ENCODE data around the gene AKAP7.

Gene AKAP7

DNA sequence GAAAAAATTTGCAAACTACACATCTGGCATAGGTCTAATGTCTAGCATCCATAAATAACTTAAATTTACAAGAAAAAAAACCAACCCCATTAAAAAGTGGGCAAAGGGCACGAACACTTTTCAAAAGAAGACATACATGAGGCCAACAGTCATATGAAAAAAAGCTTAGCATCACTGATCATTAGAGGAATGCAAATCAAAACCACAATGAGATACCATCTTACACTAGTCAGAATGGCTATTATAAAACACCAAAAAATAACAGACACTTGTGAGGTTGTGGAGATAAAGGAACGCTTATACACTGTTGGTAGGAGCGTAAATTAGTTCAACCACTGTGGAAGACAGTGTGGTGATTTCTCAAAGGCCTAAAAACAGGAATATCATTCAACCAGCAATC is 38.5 kb upstream of the AKAP7 start (continued):
- TF ChIP-seq, protein P1, sequence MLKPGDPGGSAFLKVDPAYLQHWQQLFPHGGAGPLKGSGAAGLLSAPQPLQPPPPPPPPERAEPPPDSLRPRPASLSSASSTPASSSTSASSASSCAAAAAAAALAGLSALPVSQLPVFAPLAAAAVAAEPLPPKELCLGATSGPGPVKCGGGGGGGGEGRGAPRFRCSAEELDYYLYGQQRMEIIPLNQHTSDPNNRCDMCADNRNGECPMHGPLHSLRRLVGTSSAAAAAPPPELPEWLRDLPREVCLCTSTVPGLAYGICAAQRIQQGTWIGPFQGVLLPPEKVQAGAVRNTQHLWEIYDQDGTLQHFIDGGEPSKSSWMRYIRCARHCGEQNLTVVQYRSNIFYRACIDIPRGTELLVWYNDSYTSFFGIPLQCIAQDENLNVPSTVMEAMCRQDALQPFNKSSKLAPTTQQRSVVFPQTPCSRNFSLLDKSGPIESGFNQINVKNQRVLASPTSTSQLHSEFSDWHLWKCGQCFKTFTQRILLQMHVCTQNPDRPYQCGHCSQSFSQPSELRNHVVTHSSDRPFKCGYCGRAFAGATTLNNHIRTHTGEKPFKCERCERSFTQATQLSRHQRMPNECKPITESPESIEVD (tag by site-specific recombination; IDR thresholded peaks at IDR 0.05), result no peak
- no peak for TF ChIP-seq TCF7L2 (IDR thresholded peaks at IDR 0.05; ENCODE audit: borderline replicate concordance, low read depth, low read length)
- TF ChIP-seq REPIN1 (tag by site-specific recombination; IDR thresholded peaks at IDR 0.05; ENCODE audit: low read depth), result no peak
- TF ChIP-seq HOXC10 (CRISPR knock-in tag; IDR thresholded peaks at IDR 0.05), result no peak

DNA sequence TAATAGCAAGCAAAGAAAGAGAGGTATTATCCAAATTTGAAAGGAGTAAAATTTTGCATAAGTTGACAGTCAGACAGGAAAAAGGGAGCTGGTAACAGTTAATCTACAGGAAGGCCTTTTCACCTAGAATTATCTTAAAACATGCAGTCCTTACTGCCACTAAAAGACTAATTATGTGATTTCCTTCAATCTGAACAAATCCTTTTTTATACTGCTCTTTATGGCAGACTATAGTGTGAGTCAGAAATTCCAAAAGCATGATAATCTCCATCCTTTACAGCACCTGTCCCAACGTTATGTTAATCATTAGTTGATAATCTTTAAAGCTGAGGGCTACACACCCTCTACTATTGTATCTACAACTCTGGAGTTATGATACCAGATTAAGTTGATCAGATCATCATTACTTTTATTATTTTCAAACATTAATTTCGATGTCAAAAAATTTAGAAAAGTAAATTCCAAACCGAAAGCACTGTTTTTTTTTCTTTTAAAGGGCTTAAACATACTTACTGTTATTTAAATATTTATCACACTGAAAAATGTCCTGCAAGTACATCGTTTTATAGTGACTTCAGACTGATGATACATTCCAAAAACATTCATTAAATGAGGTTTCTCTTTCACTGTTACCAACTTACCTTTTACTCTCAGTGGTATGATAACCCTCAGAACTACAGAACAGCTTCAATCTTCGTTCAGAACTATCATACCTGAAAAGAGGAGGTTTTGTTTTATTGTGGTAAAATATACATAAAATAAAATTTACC is 33.2 kb upstream of the AKAP7 start:
- Histone ChIP-seq H3K9me3 (ENCODE audit: control insufficient read depth, insufficient read depth, low read depth, low read length) (no peaks in the 10 kb centered on the region), H3K4me3 (ENCODE audit: low read depth, low read length) (no peak overlapping the region), H3K27ac (ENCODE audit: extremely low read depth, low read depth, low read length) (no peak overlapping the region), H3K4me1 (ENCODE audit: control insufficient read depth, insufficient read depth, low read length) (peaks cover 4% of the 10 kb centered on the region; the same call in 1 of the 2 replicates), H3K36me3 (ENCODE audit: control insufficient read depth in 2 of 2, insufficient read depth in 1 of 2, low read length in 2 of 2) (no peaks in the 10 kb centered on the region)
- ChIA-PET CTCF (interaction anchor here (0.6 to 2.1 kb wide), 5 partner anchors 15 to 358 kb away, joined by 3 to 8 read pairs (median 4); no protein-coding TSS in a partner anchor), POLR2A (interaction anchor here (0.7 kb wide), 1 partner anchor 1283 kb away, joined by 5 read pairs; no protein-coding TSS in a partner anchor)
- TF ChIP-seq, protein P2, sequence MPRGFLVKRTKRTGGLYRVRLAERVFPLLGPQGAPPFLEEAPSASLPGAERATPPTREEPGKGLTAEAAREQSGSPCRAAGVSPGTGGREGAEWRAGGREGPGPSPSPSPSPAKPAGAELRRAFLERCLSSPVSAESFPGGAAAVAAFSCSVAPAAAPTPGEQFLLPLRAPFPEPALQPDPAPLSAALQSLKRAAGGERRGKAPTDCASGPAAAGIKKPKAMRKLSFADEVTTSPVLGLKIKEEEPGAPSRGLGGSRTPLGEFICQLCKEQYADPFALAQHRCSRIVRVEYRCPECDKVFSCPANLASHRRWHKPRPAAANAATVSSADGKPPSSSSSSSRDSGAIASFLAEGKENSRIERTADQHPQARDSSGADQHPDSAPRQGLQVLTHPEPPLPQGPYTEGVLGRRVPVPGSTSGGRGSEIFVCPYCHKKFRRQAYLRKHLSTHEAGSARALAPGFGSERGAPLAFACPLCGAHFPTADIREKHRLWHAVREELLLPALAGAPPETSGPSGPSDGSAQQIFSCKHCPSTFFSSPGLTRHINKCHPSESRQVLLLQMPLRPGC (tag by site-specific recombination; IDR thresholded peaks at IDR 0.05), result no peak
- TF ChIP-seq, protein P3, sequence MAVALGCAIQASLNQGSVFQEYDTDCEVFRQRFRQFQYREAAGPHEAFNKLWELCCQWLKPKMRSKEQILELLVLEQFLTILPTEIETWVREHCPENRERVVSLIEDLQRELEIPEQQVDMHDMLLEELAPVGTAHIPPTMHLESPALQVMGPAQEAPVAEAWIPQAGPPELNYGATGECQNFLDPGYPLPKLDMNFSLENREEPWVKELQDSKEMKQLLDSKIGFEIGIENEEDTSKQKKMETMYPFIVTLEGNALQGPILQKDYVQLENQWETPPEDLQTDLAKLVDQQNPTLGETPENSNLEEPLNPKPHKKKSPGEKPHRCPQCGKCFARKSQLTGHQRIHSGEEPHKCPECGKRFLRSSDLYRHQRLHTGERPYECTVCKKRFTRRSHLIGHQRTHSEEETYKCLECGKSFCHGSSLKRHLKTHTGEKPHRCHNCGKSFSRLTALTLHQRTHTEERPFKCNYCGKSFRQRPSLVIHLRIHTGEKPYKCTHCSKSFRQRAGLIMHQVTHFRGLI (tag by site-specific recombination; IDR thresholded peaks at IDR 0.05), result no peak
- TF ChIP-seq, protein P4, sequence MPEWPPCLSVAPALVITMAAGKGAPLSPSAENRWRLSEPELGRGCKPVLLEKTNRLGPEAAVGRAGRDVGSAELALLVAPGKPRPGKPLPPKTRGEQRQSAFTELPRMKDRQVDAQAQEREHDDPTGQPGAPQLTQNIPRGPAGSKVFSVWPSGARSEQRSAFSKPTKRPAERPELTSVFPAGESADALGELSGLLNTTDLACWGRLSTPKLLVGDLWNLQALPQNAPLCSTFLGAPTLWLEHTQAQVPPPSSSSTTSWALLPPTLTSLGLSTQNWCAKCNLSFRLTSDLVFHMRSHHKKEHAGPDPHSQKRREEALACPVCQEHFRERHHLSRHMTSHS (tag by site-specific recombination; IDR thresholded peaks at IDR 0.05), result no peak
- TF ChIP-seq ZNF366 (tag by site-specific recombination; conservative IDR thresholded peaks at IDR 0.05), result no peak
- TF ChIP-seq ZSCAN16 (tag by site-specific recombination; IDR thresholded peaks at IDR 0.05), result no peak
- TF ChIP-seq GLIS2 (tag by site-specific recombination; IDR thresholded peaks at IDR 0.05), result no peak
- TF ChIP-seq OVOL3 (tag by site-specific recombination; IDR thresholded peaks at IDR 0.05), result no peak
- no peak for TF ChIP-seq ZNF514 (tag by site-specific recombination; IDR thresholded peaks at IDR 0.05)
- no peak for TF ChIP-seq ZNF670 (tag by site-specific recombination; IDR thresholded peaks at IDR 0.05; ENCODE audit: low read depth)
- no peak for TF ChIP-seq REPIN1 (tag by site-specific recombination; IDR thresholded peaks at IDR 0.05; ENCODE audit: low read depth)
- no peak for TF ChIP-seq ZNF350 (tag by site-specific recombination; IDR thresholded peaks at IDR 0.05)
- TF ChIP-seq ZBTB7A (tag by site-specific recombination; IDR thresholded peaks at IDR 0.05; ENCODE audit: low read depth), result no peak
- TF ChIP-seq, protein P5, sequence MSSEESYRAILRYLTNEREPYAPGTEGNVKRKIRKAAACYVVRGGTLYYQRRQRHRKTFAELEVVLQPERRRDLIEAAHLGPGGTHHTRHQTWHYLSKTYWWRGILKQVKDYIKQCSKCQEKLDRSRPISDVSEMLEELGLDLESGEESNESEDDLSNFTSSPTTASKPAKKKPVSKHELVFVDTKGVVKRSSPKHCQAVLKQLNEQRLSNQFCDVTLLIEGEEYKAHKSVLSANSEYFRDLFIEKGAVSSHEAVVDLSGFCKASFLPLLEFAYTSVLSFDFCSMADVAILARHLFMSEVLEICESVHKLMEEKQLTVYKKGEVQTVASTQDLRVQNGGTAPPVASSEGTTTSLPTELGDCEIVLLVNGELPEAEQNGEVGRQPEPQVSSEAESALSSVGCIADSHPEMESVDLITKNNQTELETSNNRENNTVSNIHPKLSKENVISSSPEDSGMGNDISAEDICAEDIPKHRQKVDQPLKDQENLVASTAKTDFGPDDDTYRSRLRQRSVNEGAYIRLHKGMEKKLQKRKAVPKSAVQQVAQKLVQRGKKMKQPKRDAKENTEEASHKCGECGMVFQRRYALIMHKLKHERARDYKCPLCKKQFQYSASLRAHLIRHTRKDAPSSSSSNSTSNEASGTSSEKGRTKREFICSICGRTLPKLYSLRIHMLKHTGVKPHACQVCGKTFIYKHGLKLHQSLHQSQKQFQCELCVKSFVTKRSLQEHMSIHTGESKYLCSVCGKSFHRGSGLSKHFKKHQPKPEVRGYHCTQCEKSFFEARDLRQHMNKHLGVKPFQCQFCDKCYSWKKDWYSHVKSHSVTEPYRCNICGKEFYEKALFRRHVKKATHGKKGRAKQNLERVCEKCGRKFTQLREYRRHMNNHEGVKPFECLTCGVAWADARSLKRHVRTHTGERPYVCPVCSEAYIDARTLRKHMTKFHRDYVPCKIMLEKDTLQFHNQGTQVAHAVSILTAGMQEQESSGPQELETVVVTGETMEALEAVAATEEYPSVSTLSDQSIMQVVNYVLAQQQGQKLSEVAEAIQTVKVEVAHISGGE (tag by site-specific recombination; conservative IDR thresholded peaks at IDR 0.05; ENCODE audit: low read depth), result no peak
- TF ChIP-seq ZNF302 (tag by site-specific recombination; IDR thresholded peaks at IDR 0.05; ENCODE audit: low read depth), result no peak
- TF ChIP-seq ZNF404 (tag by site-specific recombination; IDR thresholded peaks at IDR 0.05), result no peak
- TF ChIP-seq ZNF664 (tag by site-specific recombination; IDR thresholded peaks at IDR 0.05), result no peak
